ENCODE data around the gene POLDIP3. TPM values are rescaled to one million over a fixed set of nuclear protein-coding genes. Genes with fewer than 3 reads are reported as not detected.
"Not testable (repeated sequence)": the region's sequence is repeated elsewhere in the genome, so short reads cannot be mapped to it uniquely, and the experiment has no call there.

Gene POLDIP3
- polyA plus RNA-seq, 2 donors: 20.0 to 28.7 TPM

DNA sequence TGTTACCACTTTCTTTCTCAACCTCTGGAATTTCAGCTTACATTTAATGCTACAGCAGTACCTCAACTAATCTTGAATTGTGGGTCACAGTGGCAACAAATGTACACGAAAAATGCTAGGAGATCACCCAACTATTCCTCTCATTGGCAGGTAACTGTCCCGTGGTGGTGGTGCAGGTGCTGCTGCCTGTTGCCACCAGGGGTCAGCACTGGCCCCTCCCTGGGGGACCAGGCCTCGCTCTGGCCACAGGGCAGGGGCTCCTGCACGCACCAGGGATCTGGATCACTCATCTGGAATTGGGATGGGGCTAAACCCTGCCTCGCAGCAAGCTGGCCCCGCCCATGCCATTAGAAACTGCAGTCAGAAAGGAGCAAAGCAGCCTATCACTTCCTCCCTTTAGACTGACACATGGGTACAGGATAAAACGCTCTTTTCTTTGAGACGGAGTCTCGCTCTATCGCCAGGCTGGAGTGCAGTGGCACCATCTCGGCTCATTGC lies 6.9 kb upstream of the POLDIP3 start:
- Histone ChIP-seq H3K27me3 (ENCODE audit: control insufficient read depth in 1 of 2, insufficient read depth in 2 of 2, low read length in 2 of 2) (no peaks in the 10 kb centered on the region), H3K4me3 (ENCODE audit: low read depth in 1 of 2, low read length in 2 of 2) (no peak overlapping the region), H3K36me3 (ENCODE audit: control insufficient read depth in 2 of 2, insufficient read depth in 2 of 2, low read length in 1 of 2) (peaks cover 7 to 35% of the 10 kb centered on the region in 2 donors), H3K27ac (ENCODE audit: low read depth in 2 of 2, low read length in 1 of 2) (peak overlapping the region; percentile 26 to 65), H3K9me3 (ENCODE audit: control insufficient read depth in 2 of 2, insufficient read depth in 1 of 2, low read depth in 1 of 2, low read length in 1 of 2) (no peaks in the 10 kb centered on the region), H3K4me1 (ENCODE audit: control insufficient read depth in 2 of 2, insufficient read depth in 2 of 2, low read length in 1 of 2) (peaks cover 3 to 17% of the 10 kb centered on the region in 2 donors)
- WGBS, 2 donors: 37 to 47% methylated on average over 11 of the region's 11 CpGs

DNA sequence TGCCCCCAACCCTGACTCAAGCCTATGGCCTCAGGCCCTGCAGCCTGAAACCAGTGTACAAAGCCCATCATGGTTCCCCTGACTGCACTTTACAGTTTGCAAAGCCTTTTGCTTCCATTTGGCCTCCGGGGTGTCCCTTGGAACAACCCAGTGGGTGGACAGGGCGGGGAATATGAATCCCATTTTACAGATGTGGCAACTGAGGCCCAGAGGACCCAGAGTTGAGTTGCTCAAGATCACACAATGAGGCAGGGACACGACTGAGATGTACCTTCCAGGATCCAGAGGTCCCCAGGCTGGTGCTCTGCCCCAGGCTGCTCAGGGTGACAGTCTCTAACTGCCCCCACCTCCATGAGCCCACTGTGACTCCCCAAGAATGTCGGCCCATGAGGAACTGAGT lies 5.4 kb upstream of the POLDIP3 start:
- peaks cover 7 to 27% of the 10 kb centered on the region in 2 donors for H3K36me3 ChIP-seq (ENCODE audit: control insufficient read depth in 2 of 2, insufficient read depth in 2 of 2, low read length in 1 of 2)
- H3K9me3 ChIP-seq (ENCODE audit: control insufficient read depth in 2 of 2, insufficient read depth in 1 of 2, low read depth in 1 of 2, low read length in 1 of 2): no peaks in the 10 kb centered on the region
- H3K4me1 ChIP-seq (ENCODE audit: control insufficient read depth in 2 of 2, insufficient read depth in 2 of 2, low read length in 1 of 2): peaks cover 3 to 17% of the 10 kb centered on the region in 2 donors
- peak overlapping the region; percentile 65 to 67 for H3K27ac ChIP-seq (ENCODE audit: low read depth in 2 of 2, low read length in 1 of 2)
- no peaks in the 10 kb centered on the region for H3K27me3 ChIP-seq (ENCODE audit: control insufficient read depth in 1 of 2, insufficient read depth in 2 of 2, low read length in 2 of 2)
- 90 to 94% methylated on average over 4 of the region's 4 CpGs for WGBS, 2 donors
- H3K4me3 ChIP-seq (ENCODE audit: low read depth in 1 of 2, low read length in 2 of 2): no peak overlapping the region

DNA sequence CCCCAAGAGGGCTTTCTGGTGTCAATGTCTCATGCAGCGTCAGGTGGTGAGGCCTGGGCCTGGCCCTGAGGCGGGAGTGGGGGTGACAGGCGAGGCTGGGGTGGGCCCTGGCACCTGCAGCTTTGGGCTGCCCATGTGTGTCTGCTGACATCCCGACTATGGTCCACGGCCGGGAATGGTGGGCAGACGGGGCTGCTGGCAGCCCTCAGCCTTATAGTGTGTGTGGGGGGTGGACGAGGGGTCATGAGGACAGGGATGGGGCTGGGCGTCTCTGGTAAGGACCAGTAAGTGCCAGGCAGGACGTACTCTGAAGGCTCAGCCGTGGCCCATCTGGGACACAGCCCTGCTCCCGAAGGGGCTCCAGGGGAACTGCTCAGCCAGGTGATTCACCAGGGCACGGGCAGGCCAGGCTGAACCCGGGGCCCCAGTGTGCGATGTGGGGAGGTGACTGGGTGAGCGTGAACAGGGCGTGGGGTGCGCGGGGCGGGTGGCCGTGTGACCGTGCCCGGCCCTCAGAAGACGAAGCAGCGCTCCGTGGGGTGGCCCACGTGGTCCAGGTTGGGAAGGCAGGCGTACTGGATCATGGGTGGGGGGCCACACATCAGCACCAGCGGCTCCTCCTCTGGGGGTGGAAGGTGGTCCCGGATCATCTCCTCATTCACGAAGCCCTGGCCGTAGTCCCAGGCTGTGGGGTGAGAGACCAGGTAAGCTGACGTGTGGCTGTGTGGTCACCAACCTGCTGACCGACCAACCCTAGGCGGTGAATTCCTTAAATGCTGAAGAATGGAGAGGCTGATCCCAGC lies 4.8 kb upstream of the POLDIP3 start:
- Histone ChIP-seq H3K27ac (ENCODE audit: low read depth in 2 of 2, low read length in 1 of 2) (no peak overlapping the region), H3K27me3 (ENCODE audit: control insufficient read depth in 1 of 2, insufficient read depth in 2 of 2, low read length in 2 of 2) (no peaks in the 10 kb centered on the region), H3K4me1 (ENCODE audit: control insufficient read depth in 2 of 2, insufficient read depth in 2 of 2, low read length in 1 of 2) (peaks cover 3 to 17% of the 10 kb centered on the region in 2 donors), H3K9me3 (ENCODE audit: control insufficient read depth in 2 of 2, insufficient read depth in 1 of 2, low read depth in 1 of 2, low read length in 1 of 2) (no peaks in the 10 kb centered on the region), H3K36me3 (ENCODE audit: control insufficient read depth in 2 of 2, insufficient read depth in 2 of 2, low read length in 1 of 2) (peaks cover 7 to 24% of the 10 kb centered on the region in 2 donors), H3K4me3 (ENCODE audit: low read depth in 1 of 2, low read length in 2 of 2) (no peak overlapping the region)
- 92% methylated on average over 34 to 35 of the region's 35 CpGs for WGBS, 2 donors

DNA sequence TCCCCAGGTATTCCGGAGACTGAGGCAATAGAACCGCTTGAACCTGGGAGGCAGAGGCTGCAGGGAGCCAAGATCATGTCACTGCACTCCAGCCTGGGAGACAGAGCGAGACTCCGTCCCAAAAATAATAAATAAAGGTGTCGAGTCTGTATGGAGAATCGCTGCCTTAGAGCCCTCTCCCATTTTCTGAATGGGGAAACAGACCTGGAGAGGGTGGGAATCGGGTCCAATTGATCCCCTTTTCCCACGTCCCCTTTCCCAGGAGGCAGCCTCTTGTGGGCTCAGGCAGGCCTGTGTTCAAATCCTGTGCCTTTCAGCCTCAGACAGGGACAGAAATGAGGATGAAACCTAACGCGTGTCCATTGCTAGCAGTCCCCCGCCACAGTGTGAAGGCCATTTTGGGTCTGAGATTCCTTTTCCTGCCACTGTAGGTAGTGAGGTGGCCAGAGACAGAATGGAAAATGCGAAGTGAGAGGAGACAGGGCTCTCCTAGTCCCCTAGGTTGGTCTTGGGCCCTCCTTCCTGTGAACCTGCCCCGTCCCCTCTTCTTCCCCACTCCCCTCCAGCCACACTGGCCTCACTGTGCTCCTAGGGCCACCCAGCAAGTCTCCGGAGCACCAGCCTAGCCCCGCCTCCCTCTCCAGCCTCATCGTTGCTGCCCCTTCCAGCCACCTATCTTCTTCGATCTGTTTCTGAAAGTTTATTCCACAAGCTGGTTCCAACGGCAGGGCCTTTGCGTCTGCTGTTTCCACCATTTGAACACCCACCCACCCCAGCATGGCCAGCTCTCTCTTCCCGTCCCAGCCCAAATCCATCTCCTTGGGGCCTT lies 2.7 kb upstream of the POLDIP3 start:
- Histone ChIP-seq H3K4me3 (ENCODE audit: low read depth in 1 of 2, low read length in 2 of 2) (no peak overlapping the region), H3K27ac (ENCODE audit: low read depth in 2 of 2, low read length in 1 of 2) (peak overlapping the region in 1 of 2 donors; percentile 33), H3K27me3 (ENCODE audit: control insufficient read depth in 1 of 2, insufficient read depth in 2 of 2, low read length in 2 of 2) (no peaks in the 10 kb centered on the region), H3K36me3 (ENCODE audit: control insufficient read depth in 2 of 2, insufficient read depth in 2 of 2, low read length in 1 of 2) (peaks cover 0 to 10% of the 10 kb centered on the region in 2 donors), H3K4me1 (ENCODE audit: control insufficient read depth in 2 of 2, insufficient read depth in 2 of 2, low read length in 1 of 2) (peaks cover 4 to 21% of the 10 kb centered on the region in 2 donors), H3K9me3 (ENCODE audit: control insufficient read depth in 2 of 2, insufficient read depth in 1 of 2, low read depth in 1 of 2, low read length in 1 of 2) (no peaks in the 10 kb centered on the region)
- 57 to 71% methylated on average over 20 of the region's 20 CpGs for WGBS, 2 donors

DNA sequence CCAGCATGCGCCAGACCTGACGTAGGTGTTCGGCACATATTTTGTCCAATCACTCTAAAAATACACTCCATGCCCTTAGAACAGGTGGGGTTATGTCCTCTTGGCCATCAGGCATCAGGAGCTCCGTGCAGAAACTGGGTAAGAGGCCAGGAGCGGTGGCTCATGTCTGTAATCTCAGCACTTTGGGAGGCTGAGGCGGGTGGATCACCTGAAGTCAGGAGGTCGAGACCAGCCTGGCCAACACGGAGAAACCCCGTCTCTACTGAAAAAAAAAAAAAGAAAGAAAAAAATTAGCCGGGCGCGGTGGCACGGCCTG lies 1.1 kb upstream of the POLDIP3 start:
- WGBS, 2 donors: 7 to 14% methylated on average over 13 of the region's 13 CpGs
- H3K4me1 ChIP-seq (ENCODE audit: control insufficient read depth in 2 of 2, insufficient read depth in 2 of 2, low read length in 1 of 2): peaks cover 4 to 17% of the 10 kb centered on the region in 2 donors
- H3K36me3 ChIP-seq (ENCODE audit: control insufficient read depth in 2 of 2, insufficient read depth in 2 of 2, low read length in 1 of 2); H3K27me3 ChIP-seq (ENCODE audit: control insufficient read depth in 1 of 2, insufficient read depth in 2 of 2, low read length in 2 of 2); H3K9me3 ChIP-seq (ENCODE audit: control insufficient read depth in 2 of 2, insufficient read depth in 1 of 2, low read depth in 1 of 2, low read length in 1 of 2): not testable (repeated sequence)
- H3K4me3 ChIP-seq (ENCODE audit: low read depth in 1 of 2, low read length in 2 of 2): peak overlapping the region in 1 of 2 donors; percentile 34
- peak overlapping the region; percentile 96 to 98 for H3K27ac ChIP-seq (ENCODE audit: low read depth in 2 of 2, low read length in 1 of 2)

DNA sequence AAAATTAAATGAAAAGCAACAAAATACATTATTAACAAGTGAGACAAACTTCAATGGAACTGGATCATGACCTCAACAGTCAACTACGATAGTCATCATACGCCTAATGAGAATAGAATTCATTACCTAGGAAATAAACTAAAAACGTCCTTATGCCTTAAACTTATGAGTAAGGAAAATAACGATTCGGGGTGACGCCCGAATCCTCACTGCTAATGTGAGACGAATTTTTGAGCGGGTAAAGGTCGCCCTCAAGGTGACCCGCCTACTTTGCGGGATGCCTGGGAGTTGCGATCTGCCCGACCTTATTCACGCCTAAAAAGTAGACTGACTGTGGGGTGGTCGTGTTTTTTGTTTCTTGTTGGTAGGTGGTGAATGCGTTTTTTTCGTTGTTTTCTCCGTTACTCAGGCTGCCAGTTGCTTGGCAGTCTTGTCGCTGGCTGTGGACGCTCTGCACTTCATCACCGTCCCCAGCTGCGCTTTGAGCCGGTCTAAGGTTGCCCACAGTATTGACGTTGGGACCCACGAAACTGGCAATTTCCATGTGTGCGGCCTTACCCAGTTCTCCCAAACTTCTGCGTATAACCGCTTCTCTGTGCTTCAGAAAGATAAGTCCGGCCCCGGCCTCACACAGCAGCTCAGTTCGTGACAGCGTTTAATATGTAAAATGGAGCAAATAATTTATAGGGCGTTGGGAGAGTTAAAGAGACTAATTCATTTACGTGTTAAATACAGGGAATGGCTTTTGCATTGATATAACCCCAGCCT lies 593 bp upstream of the POLDIP3 start:
- peak overlapping the region; percentile 96 to 99 for H3K27ac ChIP-seq (ENCODE audit: low read depth in 2 of 2, low read length in 1 of 2)
- peak overlapping the region; percentile 15 to 34 for H3K4me3 ChIP-seq (ENCODE audit: low read depth in 1 of 2, low read length in 2 of 2)
- no peaks in the 10 kb centered on the region for H3K9me3 ChIP-seq (ENCODE audit: control insufficient read depth in 2 of 2, insufficient read depth in 1 of 2, low read depth in 1 of 2, low read length in 1 of 2)
- H3K36me3 ChIP-seq (ENCODE audit: control insufficient read depth in 2 of 2, insufficient read depth in 2 of 2, low read length in 1 of 2): peaks cover 0 to 11% of the 10 kb centered on the region in 2 donors
- no peaks in the 10 kb centered on the region for H3K27me3 ChIP-seq (ENCODE audit: control insufficient read depth in 1 of 2, insufficient read depth in 2 of 2, low read length in 2 of 2)
- 0% methylated on average over 35 of the region's 35 CpGs for WGBS, 2 donors
- peaks cover 4 to 17% of the 10 kb centered on the region in 2 donors for H3K4me1 ChIP-seq (ENCODE audit: control insufficient read depth in 2 of 2, insufficient read depth in 2 of 2, low read length in 1 of 2)

DNA sequence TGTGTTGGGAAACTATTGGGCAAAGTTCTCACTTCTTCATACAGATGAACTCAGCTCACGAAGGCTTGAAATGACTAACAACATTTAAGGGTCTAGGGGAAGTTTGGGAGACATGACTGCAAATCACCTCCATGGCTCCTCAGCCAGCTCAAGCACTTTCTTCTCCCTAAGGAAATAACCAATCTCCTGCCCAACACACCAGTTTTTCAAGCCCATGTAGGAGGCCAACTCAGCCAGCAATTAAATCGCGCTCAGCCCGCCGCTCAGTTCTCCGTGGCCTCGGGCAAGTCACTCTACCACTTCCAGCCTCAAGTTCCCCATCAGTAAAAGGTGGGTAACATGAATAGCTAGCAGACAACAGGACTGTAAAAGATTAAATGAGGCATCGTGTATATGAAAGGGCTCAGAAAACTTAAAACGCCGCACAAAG lies 796 bp downstream of the POLDIP3 start:
- peak overlapping the region; percentile 96 to 99 for H3K27ac ChIP-seq (ENCODE audit: low read depth in 2 of 2, low read length in 1 of 2)
- peaks cover 0 to 4% of the 10 kb centered on the region in 2 donors for H3K36me3 ChIP-seq (ENCODE audit: control insufficient read depth in 2 of 2, insufficient read depth in 2 of 2, low read length in 1 of 2)
- peak overlapping the region; percentile 55 to 86 for H3K4me3 ChIP-seq (ENCODE audit: low read depth in 1 of 2, low read length in 2 of 2)
- H3K9me3 ChIP-seq (ENCODE audit: control insufficient read depth in 2 of 2, insufficient read depth in 1 of 2, low read depth in 1 of 2, low read length in 1 of 2): no peaks in the 10 kb centered on the region
- peaks cover 4 to 23% of the 10 kb centered on the region in 2 donors for H3K4me1 ChIP-seq (ENCODE audit: control insufficient read depth in 2 of 2, insufficient read depth in 2 of 2, low read length in 1 of 2)
- 0 to 1% methylated on average over 10 of the region's 10 CpGs for WGBS, 2 donors
- H3K27me3 ChIP-seq (ENCODE audit: control insufficient read depth in 1 of 2, insufficient read depth in 2 of 2, low read length in 2 of 2): no peaks in the 10 kb centered on the region

DNA sequence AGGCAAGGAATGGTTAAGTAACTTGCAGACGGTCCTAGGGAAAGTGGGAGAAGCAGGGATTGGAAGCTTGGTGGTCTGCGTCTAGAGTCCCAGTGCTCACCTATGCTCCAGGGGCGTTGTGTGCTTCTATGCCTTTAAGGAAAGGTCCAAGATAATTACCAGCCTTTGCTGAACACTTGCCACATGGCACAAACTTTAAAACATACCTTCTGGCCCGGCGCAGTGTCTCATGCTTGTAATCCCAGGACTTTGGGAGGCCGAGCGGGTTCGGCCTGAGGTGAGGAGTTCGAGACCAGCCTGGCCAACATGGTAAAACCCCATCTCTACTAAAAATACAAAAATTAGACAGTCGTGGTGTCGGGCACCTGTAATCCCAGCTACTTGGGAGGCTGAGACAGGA lies 2.3 kb downstream of the POLDIP3 start:
- peaks cover 4 to 26% of the 10 kb centered on the region in 2 donors for H3K4me1 ChIP-seq (ENCODE audit: control insufficient read depth in 2 of 2, insufficient read depth in 2 of 2, low read length in 1 of 2)
- no peak overlapping the region for H3K4me3 ChIP-seq (ENCODE audit: low read depth in 1 of 2, low read length in 2 of 2)
- H3K27me3 ChIP-seq (ENCODE audit: control insufficient read depth in 1 of 2, insufficient read depth in 2 of 2, low read length in 2 of 2): no peaks in the 10 kb centered on the region
- H3K27ac ChIP-seq (ENCODE audit: low read depth in 2 of 2, low read length in 1 of 2): peak overlapping the region in 1 of 2 donors; percentile 24
- WGBS, 2 donors: 60 to 65% methylated on average over 11 of the region's 11 CpGs
- H3K9me3 ChIP-seq (ENCODE audit: control insufficient read depth in 2 of 2, insufficient read depth in 1 of 2, low read depth in 1 of 2, low read length in 1 of 2): no peaks in the 10 kb centered on the region
- peaks cover 0 to 4% of the 10 kb centered on the region in 2 donors for H3K36me3 ChIP-seq (ENCODE audit: control insufficient read depth in 2 of 2, insufficient read depth in 2 of 2, low read length in 1 of 2)

DNA sequence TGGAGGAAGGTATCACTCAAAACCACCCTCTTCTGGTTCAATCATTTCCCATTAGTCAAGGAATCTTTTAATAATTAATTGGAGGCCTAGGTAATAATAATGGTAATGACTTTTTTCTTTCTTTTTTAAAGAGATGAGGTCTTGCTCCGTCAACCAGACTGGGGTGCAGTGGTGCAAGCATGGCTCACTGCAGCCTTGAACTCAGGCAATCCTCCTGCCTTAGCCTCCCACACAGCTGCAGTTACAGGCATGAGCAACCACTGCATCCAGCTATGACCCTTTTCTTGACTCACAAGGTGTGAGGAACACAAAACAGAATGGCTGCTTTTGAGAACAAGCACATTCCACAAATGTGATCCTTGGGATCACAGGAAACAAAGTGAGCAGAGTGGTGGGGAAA lies 3.6 kb downstream of the POLDIP3 start:
- H3K9me3 ChIP-seq (ENCODE audit: control insufficient read depth in 2 of 2, insufficient read depth in 1 of 2, low read depth in 1 of 2, low read length in 1 of 2): no peaks in the 10 kb centered on the region
- H3K27ac ChIP-seq (ENCODE audit: low read depth in 2 of 2, low read length in 1 of 2): no peak overlapping the region
- H3K4me3 ChIP-seq (ENCODE audit: low read depth in 1 of 2, low read length in 2 of 2): no peak overlapping the region
- H3K4me1 ChIP-seq (ENCODE audit: control insufficient read depth in 2 of 2, insufficient read depth in 2 of 2, low read length in 1 of 2): peaks cover 4 to 24% of the 10 kb centered on the region in 2 donors
- H3K36me3 ChIP-seq (ENCODE audit: control insufficient read depth in 2 of 2, insufficient read depth in 2 of 2, low read length in 1 of 2): peaks cover 0 to 4% of the 10 kb centered on the region in 2 donors
- WGBS, 2 donors: 93 to 96% methylated on average over 1 of the region's 1 CpG
- H3K27me3 ChIP-seq (ENCODE audit: control insufficient read depth in 1 of 2, insufficient read depth in 2 of 2, low read length in 2 of 2): no peaks in the 10 kb centered on the region

Data from esophagus (tissue), 2 donors.